Measurements from ENCODE around the gene VKORC1. TPM values are rescaled to one million over a fixed set of nuclear protein-coding genes. Genes with fewer than 3 reads are reported as not detected.

Gene VKORC1
- total RNA-seq, 4 donors from 2014 or later, result 43.7 to 95.5 (median 73.6) TPM

DNA sequence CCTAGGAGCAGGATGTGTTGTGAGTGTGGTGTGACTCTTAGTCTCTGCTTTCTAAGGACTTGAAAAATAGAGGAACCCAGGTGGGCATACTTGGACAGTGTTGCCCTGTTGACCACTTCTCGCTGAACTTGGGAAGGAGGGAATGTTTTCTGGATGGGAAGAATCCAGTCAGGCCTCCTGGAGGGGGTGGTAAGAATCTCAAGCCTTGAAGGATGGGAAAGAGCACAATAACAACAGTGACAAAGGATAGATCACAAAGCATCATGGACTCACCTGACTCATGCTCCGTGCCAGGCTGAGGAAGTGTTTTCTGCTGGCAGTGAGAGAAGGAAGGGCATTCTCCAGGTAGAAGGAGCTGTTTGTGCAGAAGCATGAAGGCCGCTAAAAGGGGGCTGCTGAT lies 31.2 kb upstream of the VKORC1 start:
- intact Hi-C loops (cut with DNase I; ENCODE audit: low total_unique reads), result no loop called here
- no peak for TF ChIP-seq POLR2A (IDR thresholded peaks at IDR 0.05)
- TF ChIP-seq, protein P1, sequence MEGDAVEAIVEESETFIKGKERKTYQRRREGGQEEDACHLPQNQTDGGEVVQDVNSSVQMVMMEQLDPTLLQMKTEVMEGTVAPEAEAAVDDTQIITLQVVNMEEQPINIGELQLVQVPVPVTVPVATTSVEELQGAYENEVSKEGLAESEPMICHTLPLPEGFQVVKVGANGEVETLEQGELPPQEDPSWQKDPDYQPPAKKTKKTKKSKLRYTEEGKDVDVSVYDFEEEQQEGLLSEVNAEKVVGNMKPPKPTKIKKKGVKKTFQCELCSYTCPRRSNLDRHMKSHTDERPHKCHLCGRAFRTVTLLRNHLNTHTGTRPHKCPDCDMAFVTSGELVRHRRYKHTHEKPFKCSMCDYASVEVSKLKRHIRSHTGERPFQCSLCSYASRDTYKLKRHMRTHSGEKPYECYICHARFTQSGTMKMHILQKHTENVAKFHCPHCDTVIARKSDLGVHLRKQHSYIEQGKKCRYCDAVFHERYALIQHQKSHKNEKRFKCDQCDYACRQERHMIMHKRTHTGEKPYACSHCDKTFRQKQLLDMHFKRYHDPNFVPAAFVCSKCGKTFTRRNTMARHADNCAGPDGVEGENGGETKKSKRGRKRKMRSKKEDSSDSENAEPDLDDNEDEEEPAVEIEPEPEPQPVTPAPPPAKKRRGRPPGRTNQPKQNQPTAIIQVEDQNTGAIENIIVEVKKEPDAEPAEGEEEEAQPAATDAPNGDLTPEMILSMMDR (IDR thresholded peaks at IDR 0.05), result no peak
- no peak for DNase-seq (ENCODE audit: low spot score in 2 of 2)
- 92 to 93% methylated on average over 3 of the region's 3 CpGs for WGBS, 2 donors
- H3K4me3 ChIP-seq (ENCODE audit: low read depth, poor library complexity, severe bottlenecking), result no peak overlapping the region

DNA sequence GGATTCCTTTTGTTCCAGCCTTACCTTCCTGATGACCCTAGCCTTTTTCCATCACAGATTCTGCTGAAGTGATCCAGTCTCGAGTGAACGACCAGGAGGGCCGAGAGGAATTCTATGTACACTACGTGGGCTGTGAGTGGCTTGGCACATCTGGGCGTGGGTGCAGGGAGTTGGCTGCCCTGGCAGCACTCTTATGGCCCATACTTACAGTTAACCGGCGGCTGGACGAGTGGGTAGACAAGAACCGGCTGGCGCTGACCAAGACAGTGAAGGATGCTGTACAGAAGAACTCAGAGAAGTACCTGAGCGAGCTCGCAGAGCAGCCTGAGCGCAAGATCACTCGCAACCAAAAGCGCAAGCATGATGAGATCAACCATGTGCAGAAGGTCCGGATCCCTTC lies 25.5 kb upstream of the VKORC1 start:
- intact Hi-C loops (cut with DNase I; ENCODE audit: low total_unique reads), result no loop called here
- DNase-seq (ENCODE audit: low spot score in 2 of 2), result no peak
- TF ChIP-seq POLR2A (IDR thresholded peaks at IDR 0.05), result no peak
- TF ChIP-seq, protein P1 (IDR thresholded peaks at IDR 0.05), result no peak
- WGBS, 2 donors, result 94 to 96% methylated on average over 16 of the region's 16 CpGs
- no peak overlapping the region for H3K4me3 ChIP-seq (ENCODE audit: low read depth, poor library complexity, severe bottlenecking)

- intact Hi-C loops (cut with DNase I; ENCODE audit: low total_unique reads), result no loop called here
- DNase-seq (ENCODE audit: low spot score in 2 of 2), result no peak
- H3K4me3 ChIP-seq (ENCODE audit: low read depth, poor library complexity, severe bottlenecking), result peak overlapping the region; percentile 8
- no peak for TF ChIP-seq POLR2A (IDR thresholded peaks at IDR 0.05)
- TF ChIP-seq, protein P1 (IDR thresholded peaks at IDR 0.05), result no peak
- 49 to 57% methylated on average over 9 of the region's 9 CpGs for WGBS, 2 donors
These were observed 23.9 kb upstream of the VKORC1 start for GRCh38 chr16:31118223-31119155.

DNA sequence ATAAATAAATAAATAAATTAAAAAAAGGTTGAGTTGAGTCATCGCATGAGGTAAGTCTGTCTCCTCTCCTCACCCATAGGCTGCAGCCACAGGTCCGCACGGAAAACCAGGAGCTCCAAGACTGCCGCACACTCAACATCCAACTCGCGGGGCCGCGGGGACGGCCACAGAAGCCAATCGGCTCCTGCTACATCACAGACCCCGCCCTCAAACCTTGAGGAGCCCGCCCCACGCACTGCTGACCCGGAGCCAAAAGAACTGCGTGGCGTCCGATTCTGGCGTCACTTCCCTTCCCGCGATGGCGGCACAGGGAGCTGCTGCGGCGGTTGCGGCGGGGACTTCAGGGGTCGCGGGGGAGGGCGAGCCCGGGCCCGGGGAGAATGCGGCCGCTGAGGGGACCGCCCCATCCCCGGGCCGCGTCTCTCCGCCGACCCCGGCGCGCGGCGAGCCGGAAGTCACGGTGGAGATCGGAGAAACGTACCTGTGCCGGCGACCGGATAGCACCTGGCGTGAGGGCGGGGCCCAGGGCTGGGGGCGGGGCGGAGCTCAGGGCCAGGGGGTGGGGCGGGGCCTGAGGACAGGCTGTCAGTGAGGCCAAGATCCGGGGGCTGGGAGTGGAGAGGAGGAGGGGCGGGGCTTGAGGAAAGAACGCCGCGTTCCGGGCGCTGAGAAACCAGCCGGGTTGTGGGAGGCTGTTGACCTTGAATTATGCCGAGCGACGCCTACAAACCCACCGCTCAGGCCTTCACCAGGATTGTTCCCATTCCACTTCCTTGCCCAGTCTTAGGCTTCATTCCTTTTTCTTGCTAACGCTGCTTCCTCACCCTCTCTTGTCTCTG lies 23.0 kb upstream of the VKORC1 start, which contains the start of gene KAT8:
KAT8 (plus strand) TSS at position 281 of the 839 bp plus-strand sequence; CDS start at position 299, 18 bp downstream.
- H3K4me3 ChIP-seq (ENCODE audit: low read depth, poor library complexity, severe bottlenecking), result peak within 1 kb of the TSS; percentile 26
- 0 to 1% methylated on average over 50 to 61 of the region's 68 CpGs for WGBS, 2 donors
- intact Hi-C loops (cut with DNase I; ENCODE audit: low total_unique reads), result no loop called here
- TF ChIP-seq, protein P1 (IDR thresholded peaks at IDR 0.05), result no peak
- peak in 1 of 2 donors; percentile 47 for TF ChIP-seq POLR2A (IDR thresholded peaks at IDR 0.05)
- peak; percentile 98 to 100 for DNase-seq (ENCODE audit: low spot score in 2 of 2)

GRCh38 chr16:31114468-31114867 lies 19.9 kb upstream of the VKORC1 start:
- no peak for DNase-seq (ENCODE audit: low spot score in 2 of 2)
- no peak overlapping the region for H3K4me3 ChIP-seq (ENCODE audit: low read depth, poor library complexity, severe bottlenecking)
- TF ChIP-seq, protein P1 (IDR thresholded peaks at IDR 0.05), result no peak
- no peak for TF ChIP-seq POLR2A (IDR thresholded peaks at IDR 0.05)
- 44 to 45% methylated on average over 8 of the region's 8 CpGs for WGBS, 2 donors
- intact Hi-C loops (cut with DNase I; ENCODE audit: low total_unique reads), result no loop called here

All from lower leg skin (tissue), 4 donors.